Duodenal mucosa (tissue), 2 donors: ENCODE data around the gene TIA1.

Experiments
- H3K27ac ChIP-seq: one replicate; pipeline ENCODE4 v1.7.0; 2013; ENCODE audit warnings: low read depth, low read length
- H3K27me3 ChIP-seq, 2 donors: one replicate each; pipeline ENCODE4 v1.7.0; 2013; ENCODE audit warnings: low read length in 2 of 2, control low read depth in 1 of 2; ENCODE audit not compliant: insufficient read depth in 2 of 2, control insufficient read depth in 1 of 2
- H3K36me3 ChIP-seq, 2 donors: one replicate each; pipeline ENCODE4 v1.7.0; 2013; ENCODE audit warnings: low read length in 2 of 2, control low read depth in 1 of 2; ENCODE audit not compliant: insufficient read depth in 2 of 2, control insufficient read depth in 1 of 2
- H3K4me1 ChIP-seq, 2 donors: one replicate each; pipeline ENCODE4 v1.7.0; 2013; ENCODE audit warnings: low read length in 2 of 2, control low read depth in 1 of 2; ENCODE audit not compliant: insufficient read depth in 2 of 2, control insufficient read depth in 1 of 2
- H3K4me3 ChIP-seq, 2 donors: one replicate each; pipeline ENCODE4 v1.7.0; 2013; ENCODE audit warnings: low read length in 2 of 2, low read depth in 1 of 2
- H3K9ac ChIP-seq, 2 donors: one replicate each; pipeline ENCODE4 v1.7.0; 2013; ENCODE audit warnings: low read length in 2 of 2, low read depth in 1 of 2
- H3K9me3 ChIP-seq, 2 donors: one replicate each; pipeline ENCODE4 v1.7.0; 2013; ENCODE audit warnings: low read length in 2 of 2, control low read depth in 1 of 2; ENCODE audit not compliant: control insufficient read depth in 1 of 2

The TIA1 gene

DNA sequence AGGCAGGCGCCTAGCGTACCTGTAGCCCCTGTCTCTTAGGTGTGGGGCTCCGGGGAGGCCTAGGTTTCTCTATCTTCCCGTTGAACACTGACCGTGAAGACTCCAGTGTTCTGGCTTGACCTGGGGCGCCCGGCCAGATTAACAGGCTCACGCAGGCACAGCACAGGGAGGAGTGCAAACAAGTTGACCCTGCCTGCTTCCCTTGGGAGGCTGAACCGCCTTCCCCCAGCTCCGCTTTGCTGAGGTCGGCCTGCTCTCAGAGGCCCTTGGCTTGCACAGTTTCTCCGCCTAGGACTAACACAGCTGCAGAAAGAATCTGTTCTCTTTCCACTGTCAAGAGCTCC lies 10.1 kb upstream of the TIA1 start:
- H3K9ac ChIP-seq, result peak overlapping the region; percentile 66 to 68
- peaks cover 2 to 13% of the 10 kb centered on the region in 2 donors for H3K36me3 ChIP-seq
- H3K4me1 ChIP-seq, result peaks cover 7 to 12% of the 10 kb centered on the region in 2 donors
- peak overlapping the region; percentile 81 to 89 for H3K4me3 ChIP-seq
- H3K27ac ChIP-seq, result peak overlapping the region; percentile 64
- H3K9me3 ChIP-seq, result no peaks in the 10 kb centered on the region
- no peaks in the 10 kb centered on the region for H3K27me3 ChIP-seq

DNA sequence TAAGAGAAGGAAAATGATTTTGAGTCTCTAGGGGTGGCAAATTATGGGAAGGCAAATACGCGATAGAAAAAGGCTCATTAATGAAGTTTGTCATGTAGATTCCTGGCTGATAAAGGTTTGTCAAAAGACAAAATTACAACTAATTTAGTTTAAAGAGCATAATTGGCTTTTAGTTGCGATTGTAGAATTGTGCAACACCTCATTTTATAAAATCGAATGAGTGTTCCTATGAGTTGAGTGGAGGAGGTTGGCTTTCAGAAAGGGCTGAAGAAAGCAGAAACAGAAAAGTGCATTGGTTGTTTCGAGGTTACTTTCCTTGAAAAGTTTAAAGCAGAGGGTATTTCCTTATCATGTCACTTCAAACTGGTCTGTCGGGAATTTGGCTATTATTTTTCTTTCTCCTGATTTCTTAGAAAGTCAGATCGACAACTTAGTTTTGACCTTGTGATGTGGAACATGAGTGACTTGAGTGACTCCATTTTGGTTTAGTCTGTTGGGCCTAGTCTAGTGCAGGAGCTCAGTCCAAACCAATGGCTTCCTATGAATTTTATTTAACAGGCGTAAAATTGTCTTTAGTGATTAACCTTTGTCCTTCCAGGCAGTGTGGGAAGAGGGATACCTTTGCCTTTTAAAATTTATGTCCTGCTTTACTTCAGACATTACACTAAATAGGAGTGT lies 7.3 kb upstream of the TIA1 start:
- Histone ChIP-seq H3K9ac (no peak overlapping the region), H3K36me3 (peaks cover 0 to 8% of the 10 kb centered on the region in 2 donors), H3K9me3 (no peaks in the 10 kb centered on the region), H3K27me3 (no peaks in the 10 kb centered on the region), H3K4me1 (peaks cover 7 to 12% of the 10 kb centered on the region in 2 donors), H3K4me3 (no peak overlapping the region), H3K27ac (no peak overlapping the region)

DNA sequence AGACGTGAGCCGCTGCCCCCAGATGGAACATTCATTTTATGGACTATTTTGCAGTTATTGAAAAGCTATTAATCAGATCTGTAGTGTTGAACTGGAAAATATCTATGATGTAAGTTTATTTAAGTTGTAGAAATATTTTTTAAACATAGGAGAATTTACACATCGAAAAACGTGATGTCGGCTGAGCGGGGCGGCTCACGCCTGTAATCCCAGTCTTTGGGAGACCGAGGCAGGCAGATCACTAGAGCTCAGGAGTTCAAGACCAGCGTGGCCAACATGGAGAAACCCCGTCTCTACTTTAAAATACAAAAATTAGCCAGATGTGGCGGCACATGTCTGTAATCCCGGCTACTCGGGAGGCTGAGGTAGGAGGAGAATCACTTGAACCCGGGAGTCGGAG lies 2.0 kb upstream of the TIA1 start:
- H3K36me3 ChIP-seq, result no peaks in the 10 kb centered on the region
- H3K27ac ChIP-seq, result no peak overlapping the region
- H3K9me3 ChIP-seq, result no peaks in the 10 kb centered on the region
- peaks cover 10 to 13% of the 10 kb centered on the region in 2 donors for H3K4me1 ChIP-seq
- H3K4me3 ChIP-seq, result no peak overlapping the region
- no peaks in the 10 kb centered on the region for H3K27me3 ChIP-seq
- no peak overlapping the region for H3K9ac ChIP-seq

DNA sequence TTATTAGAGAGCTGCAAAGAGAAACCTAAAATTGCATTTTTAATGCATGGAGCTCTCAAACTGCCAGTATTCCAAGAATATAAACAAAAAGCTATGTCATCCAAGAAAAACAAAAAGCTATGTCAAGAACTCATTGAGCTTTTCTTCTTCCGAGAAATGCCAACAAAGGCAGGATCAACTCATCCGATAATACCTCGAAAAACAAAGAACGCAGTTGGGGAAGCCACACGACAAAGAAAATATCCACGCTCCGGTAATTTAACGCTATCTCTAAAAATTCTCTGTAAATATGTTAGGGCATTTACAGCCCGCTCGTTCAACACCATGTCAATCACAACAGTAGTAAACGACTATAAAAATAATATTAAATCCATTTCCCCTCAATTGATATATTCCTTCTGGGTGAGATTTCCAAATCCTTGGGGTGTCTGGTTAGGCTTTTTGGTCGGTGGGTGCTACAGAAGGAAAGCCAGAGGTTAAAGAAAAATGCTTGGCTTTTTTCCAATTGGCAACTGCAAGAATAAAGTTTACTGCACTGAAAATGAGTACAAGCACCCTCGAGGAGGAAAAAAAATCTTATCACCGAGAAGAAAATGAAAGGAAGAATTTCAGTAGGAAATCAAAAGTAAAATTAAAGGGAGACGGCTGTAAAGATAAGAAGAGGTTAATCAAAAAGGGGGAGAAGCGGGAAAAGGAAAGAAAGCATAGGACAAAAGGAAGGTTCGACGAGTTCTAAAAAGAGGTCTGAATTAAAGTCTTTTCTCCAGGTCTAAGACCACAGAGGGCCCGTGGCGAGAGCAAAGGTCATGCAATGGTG lies 856 bp downstream of the TIA1 start:
- no peaks in the 10 kb centered on the region for H3K9me3 ChIP-seq
- H3K4me1 ChIP-seq, result peaks cover 20 to 21% of the 10 kb centered on the region in 2 donors
- no peaks in the 10 kb centered on the region for H3K27me3 ChIP-seq
- peak overlapping the region; percentile 99 for H3K27ac ChIP-seq
- no peaks in the 10 kb centered on the region for H3K36me3 ChIP-seq
- peak overlapping the region; percentile 100 for H3K4me3 ChIP-seq
- H3K9ac ChIP-seq, result peak overlapping the region; percentile 100

DNA sequence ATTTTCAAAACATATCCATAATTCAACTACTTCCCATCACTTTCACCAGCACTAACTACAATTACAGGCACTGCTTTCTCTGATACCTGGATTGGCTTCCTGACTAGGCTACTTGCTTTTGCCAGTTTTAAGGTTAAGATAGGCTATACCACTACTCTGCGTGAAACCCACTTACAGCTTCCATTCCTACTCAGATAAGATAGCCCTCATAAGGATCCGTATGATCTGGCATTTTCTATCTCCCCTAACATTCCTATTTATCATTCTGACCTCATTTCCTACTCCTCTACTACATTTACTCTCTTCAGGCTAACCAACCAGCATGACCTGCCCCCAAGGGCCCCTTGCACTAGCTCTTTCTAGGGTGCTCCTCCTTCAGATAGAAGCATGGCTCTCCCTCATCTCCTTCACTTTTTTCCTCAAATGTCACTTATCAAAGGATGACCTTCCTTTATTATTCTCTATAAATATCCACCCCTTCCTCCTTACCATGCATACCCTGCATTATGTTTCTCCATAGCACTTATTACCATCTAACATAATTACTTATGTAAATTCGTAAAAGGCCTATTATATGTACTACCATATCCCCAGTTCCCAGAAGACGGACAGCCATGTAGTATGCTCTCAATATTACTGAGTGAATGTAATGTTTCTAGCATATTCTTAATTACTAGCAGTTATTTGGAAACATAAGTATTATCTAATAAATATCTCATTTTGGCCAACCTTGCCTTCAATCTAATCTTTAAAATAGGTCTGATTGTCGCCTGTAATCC lies 4.4 kb downstream of the TIA1 start:
- no peaks in the 10 kb centered on the region for H3K9me3 ChIP-seq
- no peaks in the 10 kb centered on the region for H3K27me3 ChIP-seq
- H3K27ac ChIP-seq, result no peak overlapping the region
- peaks cover 0 to 12% of the 10 kb centered on the region in 2 donors for H3K36me3 ChIP-seq
- H3K9ac ChIP-seq, result no peak overlapping the region
- H3K4me1 ChIP-seq, result peaks cover 20 to 21% of the 10 kb centered on the region in 2 donors
- H3K4me3 ChIP-seq, result no peak overlapping the region

DNA sequence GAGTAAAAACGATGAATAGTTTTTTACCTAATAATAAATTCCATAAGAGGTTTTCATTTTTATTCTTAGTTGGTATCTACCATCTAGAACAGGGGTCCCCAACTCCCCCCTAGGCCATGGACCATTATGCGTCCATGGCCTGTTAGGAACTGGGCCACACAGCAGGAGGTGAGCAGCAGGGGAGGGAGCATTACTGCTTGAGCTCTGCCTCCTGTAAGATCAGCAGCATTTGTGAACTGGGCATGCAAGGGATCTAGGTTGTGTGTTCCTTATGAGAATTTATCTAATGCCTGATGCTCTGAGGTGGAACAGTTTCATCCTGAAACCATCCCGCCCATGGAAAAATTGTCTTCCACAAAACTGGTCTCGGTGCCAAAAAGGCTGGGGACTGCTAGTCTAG lies 5.9 kb downstream of the TIA1 start:
- H3K9ac ChIP-seq, result no peak overlapping the region
- H3K27ac ChIP-seq, result no peak overlapping the region
- H3K4me3 ChIP-seq, result no peak overlapping the region
- H3K9me3 ChIP-seq, result no peaks in the 10 kb centered on the region
- peaks cover 20 to 21% of the 10 kb centered on the region in 2 donors for H3K4me1 ChIP-seq
- H3K27me3 ChIP-seq, result no peaks in the 10 kb centered on the region
- peaks cover 0 to 12% of the 10 kb centered on the region in 2 donors for H3K36me3 ChIP-seq

- Histone ChIP-seq H3K4me3 (no peak overlapping the region), H3K27me3 (no peaks in the 10 kb centered on the region), H3K9ac (no peak overlapping the region), H3K9me3 (no peaks in the 10 kb centered on the region), H3K27ac (no peak overlapping the region), H3K36me3 (peaks cover 0 to 17% of the 10 kb centered on the region in 2 donors), H3K4me1 (peaks cover 11 to 17% of the 10 kb centered on the region in 2 donors)
These were observed 7.1 kb downstream of the TIA1 start for GRCh38 chr2:70241340-70241739.

GRCh38 chr2:70240599-70240998 lies 7.8 kb downstream of the TIA1 start:
- Histone ChIP-seq H3K4me3 (no peak overlapping the region), H3K9ac (no peak overlapping the region), H3K27ac (no peak overlapping the region), H3K36me3 (peaks cover 6 to 22% of the 10 kb centered on the region in 2 donors), H3K27me3 (no peaks in the 10 kb centered on the region), H3K4me1 (peaks cover 9 to 10% of the 10 kb centered on the region in 2 donors), H3K9me3 (no peaks in the 10 kb centered on the region)

GRCh38 chr2:70233926-70234325 lies 14.5 kb downstream of the TIA1 start:
- Histone ChIP-seq H3K9ac (no peak overlapping the region), H3K36me3 (peaks cover 27 to 59% of the 10 kb centered on the region in 2 donors), H3K4me1 (no peaks in the 10 kb centered on the region), H3K27me3 (no peaks in the 10 kb centered on the region), H3K27ac (no peak overlapping the region), H3K9me3 (no peaks in the 10 kb centered on the region), H3K4me3 (no peak overlapping the region)

DNA sequence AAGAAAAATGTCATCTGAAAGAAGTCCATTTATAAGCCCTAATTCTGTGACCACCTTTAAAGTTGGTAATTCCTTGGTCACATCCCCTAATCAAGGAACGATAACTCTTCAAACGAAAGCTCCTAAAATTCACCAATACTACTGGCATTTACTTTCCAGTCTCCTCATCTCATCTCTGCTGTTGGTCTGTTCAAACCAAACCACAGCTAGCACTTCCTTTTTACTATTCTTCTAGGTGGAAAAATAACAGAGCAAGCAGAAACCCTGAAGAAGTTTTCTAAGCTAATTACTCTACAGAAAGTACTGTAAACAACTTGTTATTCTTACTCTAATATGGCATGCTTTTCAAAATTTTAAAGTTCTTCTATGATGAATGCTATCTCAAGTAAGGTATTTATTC lies 21.6 kb downstream of the TIA1 start:
- Histone ChIP-seq H3K9ac (no peak overlapping the region), H3K27me3 (no peaks in the 10 kb centered on the region), H3K27ac (no peak overlapping the region), H3K9me3 (no peaks in the 10 kb centered on the region), H3K36me3 (peaks cover 22 to 81% of the 10 kb centered on the region in 2 donors), H3K4me3 (no peak overlapping the region), H3K4me1 (no peaks in the 10 kb centered on the region)
